GM23338 (cell line): ENCODE results near the gene RFC5. TPM values are rescaled to one million over a fixed set of nuclear protein-coding genes. Genes with fewer than 3 reads are reported as not detected.

Experiments
- ATAC-seq: fragments of 200-7000 bp; cut with Tn5 transposase; 3 replicates; pipeline ENCODE4 v1.9.1; 2020
- DNase-seq: peaks from one replicate; pipeline ENCODE4 v3.0.0-alpha.2; 2015; ENCODE audit warnings: low spot score
- H2AFZ ChIP-seq: fragments of 200-600 bp; sonication (generic); 2 replicates; pipeline ENCODE4 v1.8.0; 2016; ENCODE audit warnings: antibody characterized with exemption, mild to moderate bottlenecking, moderate library complexity
- H3F3A ChIP-seq: fragments of 200-600 bp; sonication (generic); replicated peaks from 2 replicates; pipeline ENCODE4 v1.8.0; 2017; ENCODE audit warnings: antibody characterized with exemption, mixed run types, low read depth
- H3K27ac ChIP-seq: fragments of 200-600 bp; sonication (generic); 2 replicates; pipeline ENCODE4 v1.6.1; 2016; ENCODE audit warnings: low read depth
- H3K27me3 ChIP-seq: fragments of 200-600 bp; sonication (generic); 2 replicates; pipeline ENCODE4 v1.8.0; 2016; ENCODE audit warnings: mild to moderate bottlenecking, mixed run types, moderate library complexity; ENCODE audit not compliant: insufficient read depth
- H3K36me3 ChIP-seq: fragments of 200-600 bp; sonication (generic); 2 replicates; pipeline ENCODE4 v1.8.0; 2016; ENCODE audit warnings: mild to moderate bottlenecking; ENCODE audit not compliant: insufficient read depth
- H3K4me1 ChIP-seq: fragments of 200-600 bp; sonication (generic); 2 replicates; pipeline ENCODE4 v1.8.0; 2016; ENCODE audit warnings: mild to moderate bottlenecking, moderate library complexity; ENCODE audit not compliant: insufficient read depth
- H3K4me2 ChIP-seq: fragments of 200-600 bp; sonication (generic); 2 replicates; pipeline ENCODE4 v1.7.1; 2017; ENCODE audit warnings: mixed run types
- H3K4me3 ChIP-seq: fragments of 200-600 bp; sonication (generic); 2 replicates; pipeline ENCODE4 v1.6.1; 2016; ENCODE audit warnings: mixed run types
- H3K79me2 ChIP-seq: fragments of 200-600 bp; sonication (generic); replicated peaks from 2 replicates; pipeline ENCODE4 v1.8.0; 2017; ENCODE audit warnings: mild to moderate bottlenecking; ENCODE audit not compliant: insufficient read depth
- H3K9me2 ChIP-seq: fragments of 200-600 bp; sonication (generic); 2 replicates; pipeline ENCODE4 v1.8.0; 2017; ENCODE audit not compliant: insufficient read depth
- H4K20me1 ChIP-seq: fragments of 200-600 bp; sonication (generic); replicated peaks from 2 replicates; pipeline ENCODE4 v1.8.0; 2017; ENCODE audit warnings: mild to moderate bottlenecking; ENCODE audit not compliant: insufficient read depth
- H3K27ac Mint-ChIP-seq: 2 replicates; pipeline ENCODE4 v1.8.0; 2020; ENCODE audit warnings: inconsistent platforms, mild to moderate bottlenecking, moderate library complexity, mixed read lengths
- H3K27me3 Mint-ChIP-seq: 3 replicates; pipeline ENCODE4 v1.8.0; 2022; ENCODE audit warnings: low read depth, mild to moderate bottlenecking, moderate library complexity, mixed read lengths, inconsistent platforms; ENCODE audit not compliant: insufficient read depth, poor library complexity
- H3K36me3 Mint-ChIP-seq: 3 replicates; pipeline ENCODE4 v1.8.0; 2021; ENCODE audit warnings: low read depth, mild to moderate bottlenecking, inconsistent platforms, moderate library complexity, mixed read lengths
- H3K4me1 Mint-ChIP-seq: 3 replicates; pipeline ENCODE4 v1.8.0; 2020; ENCODE audit warnings: mild to moderate bottlenecking, inconsistent platforms, mixed read lengths
- H3K4me3 Mint-ChIP-seq: 3 replicates; pipeline ENCODE4 v1.8.0; 2021; ENCODE audit warnings: moderate library complexity, mild to moderate bottlenecking, inconsistent platforms, mixed read lengths
- H3K9me3 Mint-ChIP-seq: 3 replicates; pipeline ENCODE4 v1.8.0; 2020; ENCODE audit warnings: moderate library complexity, mild to moderate bottlenecking, inconsistent platforms, mixed read lengths
- CREB1 ChIP-seq: fragments of 250-450 bp; sonication (Bioruptor Pico); IDR thresholded peaks from 2 replicates; pipeline ENCODE4 v1.5.0; 2020; ENCODE audit warnings: low read depth, mild to moderate bottlenecking, moderate library complexity
- CTCF ChIP-seq, 2 experiments: fragments of 200-600 bp in 1 of 2; sonication (generic) in 1 of 2; conservative IDR thresholded peaks; 2 replicates each; pipeline versions ENCODE4 v1.5.1 to v1.6.1; 2016 to 2017; ENCODE audit warnings: antibody characterized with exemption in 2 of 2, low read depth in 2 of 2, mild to moderate bottlenecking in 2 of 2, moderate library complexity in 1 of 2
- EZH2 ChIP-seq: fragments of 200-600 bp; sonication (generic); IDR thresholded peaks from one replicate; pipeline ENCODE4 v1.8.0; 2017; ENCODE audit warnings: antibody characterized with exemption, mild to moderate bottlenecking, low read depth; ENCODE audit not compliant: unreplicated experiment
- EZH2phosphoT487 ChIP-seq: fragments of 200-600 bp; sonication (generic); IDR thresholded peaks from one replicate; pipeline ENCODE4 v1.8.1; 2018; ENCODE audit warnings: antibody characterized with exemption; ENCODE audit not compliant: unreplicated experiment
- JUNB ChIP-seq: IDR thresholded peaks from one replicate; pipeline ENCODE4 v1.6.1; 2016; ENCODE audit warnings: antibody characterized with exemption; ENCODE audit not compliant: unreplicated experiment
- NANOG ChIP-seq: IDR thresholded peaks from 2 replicates; pipeline ENCODE4 v1.6.1; 2016; ENCODE audit warnings: antibody characterized with exemption, borderline replicate concordance
- POLR2AphosphoS5 ChIP-seq: IDR thresholded peaks from 2 replicates; pipeline ENCODE4 v1.6.1; 2016; ENCODE audit warnings: antibody characterized with exemption, low read depth
- STAT1 ChIP-seq: IDR thresholded peaks from one replicate; pipeline ENCODE4 v1.6.1; 2016; ENCODE audit warnings: antibody characterized with exemption; ENCODE audit not compliant: unreplicated experiment
- ZNF114 ChIP-seq: fragments of 250-450 bp; sonication (Bioruptor Pico); IDR thresholded peaks from 2 replicates; pipeline ENCODE4 v1.5.0; 2020; ENCODE audit warnings: mild to moderate bottlenecking, moderate library complexity
- ZNF331 ChIP-seq: fragments of 250-450 bp; sonication (Bioruptor Pico); IDR thresholded peaks from 2 replicates; pipeline ENCODE4 v1.5.0; 2020; ENCODE audit warnings: low read depth, mild to moderate bottlenecking, moderate library complexity
- ZNF462 ChIP-seq: fragments of 250-450 bp; sonication (Bioruptor Pico); IDR thresholded peaks from 2 replicates; pipeline ENCODE4 v1.5.0; 2020; ENCODE audit warnings: mild to moderate bottlenecking, moderate library complexity
- polyA plus RNA-seq: library from polyadenylated mRNA; unstranded; fragments of >200 nt; fragmentation: Nextera tagmentation; extraction: Ambion mirVana; gene quantifications from 2 replicates; pipeline ENCODE4 v1.2.1, GENCODE V29; 2016
- total RNA-seq: library from RNA; depleted of rRNA; stranded (reverse); fragments of >200 nt; shearing (Covaris generic); gene quantifications from 2 replicates; pipeline ENCODE4 v1.2.3, GENCODE V29; 2014
- TF ChIP-seq, protein P1 (sequence below): IDR thresholded peaks from 2 replicates; pipeline ENCODE4 v1.6.1; 2016; ENCODE audit warnings: antibody characterized with exemption
- TF ChIP-seq, protein P2 (sequence below): IDR thresholded peaks from one replicate; pipeline ENCODE4 v1.6.1; 2018; ENCODE audit warnings: antibody characterized with exemption; ENCODE audit not compliant: unreplicated experiment

RFC5 gene
- total and polyA plus RNA-seq, 2 experiments from 2014 or later = 35.0 to 53.2 TPM

- H3K4me3 Mint-ChIP-seq = no peak overlapping the region
- H2AFZ ChIP-seq = no peak overlapping the region
- peaks cover 14% of the 10 kb centered on the region; the same call in 1 of the 2 replicates for H4K20me1 ChIP-seq
- H3K4me1 ChIP-seq = no peaks in the 10 kb centered on the region
- peaks cover 62% of the 10 kb centered on the region for H3K79me2 ChIP-seq
- H3K9me3 Mint-ChIP-seq = no peaks in the 10 kb centered on the region
- H3K9me2 ChIP-seq = no peaks in the 10 kb centered on the region
- peaks cover 15% of the 10 kb centered on the region for H3K4me1 Mint-ChIP-seq
- peaks cover 51% of the 10 kb centered on the region for H3K36me3 Mint-ChIP-seq
- H3K27ac Mint-ChIP-seq = no peak overlapping the region; the same call in 1 of the 2 replicates
- no peaks in the 10 kb centered on the region for H3K27me3 ChIP-seq
- H3K27ac ChIP-seq = no peak overlapping the region
- peaks cover 19% of the 10 kb centered on the region; the same call in 1 of the 2 replicates for H3K36me3 ChIP-seq
- H3F3A ChIP-seq = peaks cover 8% of the 10 kb centered on the region; the same call in 1 of the 2 replicates
- H3K27me3 Mint-ChIP-seq = peaks cover 2% of the 10 kb centered on the region
- no peak for DNase-seq
- ATAC-seq = no peak
- H3K4me2 ChIP-seq = no peak overlapping the region
- H3K4me3 ChIP-seq = no peak overlapping the region
- no peak for TF ChIP-seq ZNF114 (CRISPR knock-in tag)
- no peak for TF ChIP-seq ZNF462 (CRISPR knock-in tag)
- no peak for TF ChIP-seq STAT1
- TF ChIP-seq CTCF (conservative IDR thresholded peaks at IDR 0.05; ENCODE audit: low read depth in 2 of 2) = no peak
- TF ChIP-seq EZH2phosphoT487 = no peak
- no peak for TF ChIP-seq JUNB
- no peak for TF ChIP-seq EZH2
- no peak for TF ChIP-seq POLR2AphosphoS5
- TF ChIP-seq CREB1 = no peak
- TF ChIP-seq ZNF331 (CRISPR knock-in tag) = no peak
- TF ChIP-seq, protein P1, sequence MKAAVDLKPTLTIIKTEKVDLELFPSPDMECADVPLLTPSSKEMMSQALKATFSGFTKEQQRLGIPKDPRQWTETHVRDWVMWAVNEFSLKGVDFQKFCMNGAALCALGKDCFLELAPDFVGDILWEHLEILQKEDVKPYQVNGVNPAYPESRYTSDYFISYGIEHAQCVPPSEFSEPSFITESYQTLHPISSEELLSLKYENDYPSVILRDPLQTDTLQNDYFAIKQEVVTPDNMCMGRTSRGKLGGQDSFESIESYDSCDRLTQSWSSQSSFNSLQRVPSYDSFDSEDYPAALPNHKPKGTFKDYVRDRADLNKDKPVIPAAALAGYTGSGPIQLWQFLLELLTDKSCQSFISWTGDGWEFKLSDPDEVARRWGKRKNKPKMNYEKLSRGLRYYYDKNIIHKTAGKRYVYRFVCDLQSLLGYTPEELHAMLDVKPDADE = no peak
- TF ChIP-seq NANOG = no peak
- TF ChIP-seq, protein P2, sequence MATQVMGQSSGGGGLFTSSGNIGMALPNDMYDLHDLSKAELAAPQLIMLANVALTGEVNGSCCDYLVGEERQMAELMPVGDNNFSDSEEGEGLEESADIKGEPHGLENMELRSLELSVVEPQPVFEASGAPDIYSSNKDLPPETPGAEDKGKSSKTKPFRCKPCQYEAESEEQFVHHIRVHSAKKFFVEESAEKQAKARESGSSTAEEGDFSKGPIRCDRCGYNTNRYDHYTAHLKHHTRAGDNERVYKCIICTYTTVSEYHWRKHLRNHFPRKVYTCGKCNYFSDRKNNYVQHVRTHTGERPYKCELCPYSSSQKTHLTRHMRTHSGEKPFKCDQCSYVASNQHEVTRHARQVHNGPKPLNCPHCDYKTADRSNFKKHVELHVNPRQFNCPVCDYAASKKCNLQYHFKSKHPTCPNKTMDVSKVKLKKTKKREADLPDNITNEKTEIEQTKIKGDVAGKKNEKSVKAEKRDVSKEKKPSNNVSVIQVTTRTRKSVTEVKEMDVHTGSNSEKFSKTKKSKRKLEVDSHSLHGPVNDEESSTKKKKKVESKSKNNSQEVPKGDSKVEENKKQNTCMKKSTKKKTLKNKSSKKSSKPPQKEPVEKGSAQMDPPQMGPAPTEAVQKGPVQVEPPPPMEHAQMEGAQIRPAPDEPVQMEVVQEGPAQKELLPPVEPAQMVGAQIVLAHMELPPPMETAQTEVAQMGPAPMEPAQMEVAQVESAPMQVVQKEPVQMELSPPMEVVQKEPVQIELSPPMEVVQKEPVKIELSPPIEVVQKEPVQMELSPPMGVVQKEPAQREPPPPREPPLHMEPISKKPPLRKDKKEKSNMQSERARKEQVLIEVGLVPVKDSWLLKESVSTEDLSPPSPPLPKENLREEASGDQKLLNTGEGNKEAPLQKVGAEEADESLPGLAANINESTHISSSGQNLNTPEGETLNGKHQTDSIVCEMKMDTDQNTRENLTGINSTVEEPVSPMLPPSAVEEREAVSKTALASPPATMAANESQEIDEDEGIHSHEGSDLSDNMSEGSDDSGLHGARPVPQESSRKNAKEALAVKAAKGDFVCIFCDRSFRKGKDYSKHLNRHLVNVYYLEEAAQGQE = no peak
Measured at GRCh38 chr12:118050972-118051910, 34.7 kb downstream of the RFC5 start.
